NB4 (cell line): ENCODE data around the gene AUTS2.

ENCODE experiments used
- DNase-seq: peaks from one replicate; pipeline ENCODE4 v3.0.0; 2010; ENCODE audit warnings: low read depth
- H3K4me3 ChIP-seq: one replicate; pipeline ENCODE4 v1.5.1; 2011; ENCODE audit warnings: mild to moderate bottlenecking, low read depth, low read length, moderate library complexity
- CTCF ChIP-seq: IDR thresholded peaks from one replicate; pipeline ENCODE4 v1.5.1; 2012; ENCODE audit warnings: low read depth, low read length
- MAX ChIP-seq: IDR thresholded peaks from 2 replicates; pipeline ENCODE4 v1.6.1; 2011; ENCODE audit warnings: low read depth, low read length
- MYC ChIP-seq: IDR thresholded peaks from 2 replicates; pipeline ENCODE4 v1.6.1; 2011; ENCODE audit warnings: low read depth, low read length
- POLR2A ChIP-seq: IDR thresholded peaks from 2 replicates; pipeline ENCODE4 v1.6.1; 2011; ENCODE audit warnings: mild to moderate bottlenecking; ENCODE audit not compliant: insufficient read length; ENCODE audit errors: extremely low read depth

Gene AUTS2

GRCh38 chr7:70349031-70349430 lies 750.8 kb downstream of the AUTS2 start:
- no peak overlapping the region for H3K4me3 ChIP-seq
- TF ChIP-seq POLR2A (no peak), MAX (no peak)
- DNase-seq, result no peak

GRCh38 chr7:70349819-70350218 lies 751.5 kb downstream of the AUTS2 start:
- TF ChIP-seq MAX, result no peak
- no peak for TF ChIP-seq POLR2A
- TF ChIP-seq MYC, result no peak
- TF ChIP-seq CTCF, result no peak
- DNase-seq, result no peak

GRCh38 chr7:70352088-70352487 lies 753.8 kb downstream of the AUTS2 start:
- no peak for DNase-seq
- no peak for TF ChIP-seq MYC
- TF ChIP-seq POLR2A, result no peak
- no peak for TF ChIP-seq CTCF
- TF ChIP-seq MAX, result no peak
- no peak overlapping the region for H3K4me3 ChIP-seq

More at GRCh38 chr7:70349819-70350218, 751.5 kb downstream of the AUTS2 start:
- H3K4me3 ChIP-seq, result no peak overlapping the region

- no peak for TF ChIP-seq MAX
- no peak for DNase-seq
- no peak overlapping the region for H3K4me3 ChIP-seq
Observed at GRCh38 chr7:70352906-70353305, 754.6 kb downstream of the AUTS2 start.

GRCh38 chr7:70353330-70353945 lies 755.2 kb downstream of the AUTS2 start:
- no peak overlapping the region for H3K4me3 ChIP-seq
- TF ChIP-seq CTCF, result no peak
- no peak for TF ChIP-seq MAX
- TF ChIP-seq MYC, result no peak
- TF ChIP-seq POLR2A, result no peak
- no peak for DNase-seq

GRCh38 chr7:70353946-70354335 lies 755.7 kb downstream of the AUTS2 start:
- H3K4me3 ChIP-seq, result no peak overlapping the region
- no peak for DNase-seq
- no peak for TF ChIP-seq POLR2A
- TF ChIP-seq CTCF, result no peak
- TF ChIP-seq MYC, result no peak
- TF ChIP-seq MAX, result no peak

- DNase-seq, result no peak
- H3K4me3 ChIP-seq, result no peak overlapping the region
Observed at GRCh38 chr7:70354409-70355169, 756.3 kb downstream of the AUTS2 start.

More at GRCh38 chr7:70354409-70355169, 756.3 kb downstream of the AUTS2 start:
- TF ChIP-seq MYC, result no peak
- TF ChIP-seq CTCF, result no peak
